GM23338 (cell line): ENCODE measurements around the gene SPG7. TPM values are rescaled to one million over a fixed set of nuclear protein-coding genes. Genes with fewer than 3 reads are reported as not detected.

Experiments used
- ATAC-seq: fragments of 200-7000 bp; cut with Tn5 transposase; 3 replicates; pipeline ENCODE4 v1.9.1; 2020
- DNase-seq: peaks from one replicate; pipeline ENCODE4 v3.0.0-alpha.2; 2015; ENCODE audit warnings: low spot score
- H2AFZ ChIP-seq: fragments of 200-600 bp; sonication (generic); 2 replicates; pipeline ENCODE4 v1.8.0; 2016; ENCODE audit warnings: antibody characterized with exemption, mild to moderate bottlenecking, moderate library complexity
- H3F3A ChIP-seq: fragments of 200-600 bp; sonication (generic); replicated peaks from 2 replicates; pipeline ENCODE4 v1.8.0; 2017; ENCODE audit warnings: antibody characterized with exemption, mixed run types, low read depth
- H3K27ac ChIP-seq: fragments of 200-600 bp; sonication (generic); 2 replicates; pipeline ENCODE4 v1.6.1; 2016; ENCODE audit warnings: low read depth
- H3K27me3 ChIP-seq: fragments of 200-600 bp; sonication (generic); 2 replicates; pipeline ENCODE4 v1.8.0; 2016; ENCODE audit warnings: mild to moderate bottlenecking, mixed run types, moderate library complexity; ENCODE audit not compliant: insufficient read depth
- H3K36me3 ChIP-seq: fragments of 200-600 bp; sonication (generic); 2 replicates; pipeline ENCODE4 v1.8.0; 2016; ENCODE audit warnings: mild to moderate bottlenecking; ENCODE audit not compliant: insufficient read depth
- H3K4me1 ChIP-seq: fragments of 200-600 bp; sonication (generic); 2 replicates; pipeline ENCODE4 v1.8.0; 2016; ENCODE audit warnings: mild to moderate bottlenecking, moderate library complexity; ENCODE audit not compliant: insufficient read depth
- H3K4me2 ChIP-seq: fragments of 200-600 bp; sonication (generic); 2 replicates; pipeline ENCODE4 v1.7.1; 2017; ENCODE audit warnings: mixed run types
- H3K4me3 ChIP-seq: fragments of 200-600 bp; sonication (generic); 2 replicates; pipeline ENCODE4 v1.6.1; 2016; ENCODE audit warnings: mixed run types
- H3K79me2 ChIP-seq: fragments of 200-600 bp; sonication (generic); replicated peaks from 2 replicates; pipeline ENCODE4 v1.8.0; 2017; ENCODE audit warnings: mild to moderate bottlenecking; ENCODE audit not compliant: insufficient read depth
- H3K9me2 ChIP-seq: fragments of 200-600 bp; sonication (generic); 2 replicates; pipeline ENCODE4 v1.8.0; 2017; ENCODE audit not compliant: insufficient read depth
- H4K20me1 ChIP-seq: fragments of 200-600 bp; sonication (generic); replicated peaks from 2 replicates; pipeline ENCODE4 v1.8.0; 2017; ENCODE audit warnings: mild to moderate bottlenecking; ENCODE audit not compliant: insufficient read depth
- H3K27ac Mint-ChIP-seq: 2 replicates; pipeline ENCODE4 v1.8.0; 2020; ENCODE audit warnings: inconsistent platforms, mild to moderate bottlenecking, moderate library complexity, mixed read lengths
- H3K27me3 Mint-ChIP-seq: 3 replicates; pipeline ENCODE4 v1.8.0; 2022; ENCODE audit warnings: low read depth, mild to moderate bottlenecking, moderate library complexity, mixed read lengths, inconsistent platforms; ENCODE audit not compliant: insufficient read depth, poor library complexity
- H3K36me3 Mint-ChIP-seq: 3 replicates; pipeline ENCODE4 v1.8.0; 2021; ENCODE audit warnings: low read depth, mild to moderate bottlenecking, inconsistent platforms, moderate library complexity, mixed read lengths
- H3K4me1 Mint-ChIP-seq: 3 replicates; pipeline ENCODE4 v1.8.0; 2020; ENCODE audit warnings: mild to moderate bottlenecking, inconsistent platforms, mixed read lengths
- H3K4me3 Mint-ChIP-seq: 3 replicates; pipeline ENCODE4 v1.8.0; 2021; ENCODE audit warnings: moderate library complexity, mild to moderate bottlenecking, inconsistent platforms, mixed read lengths
- H3K9me3 Mint-ChIP-seq: 3 replicates; pipeline ENCODE4 v1.8.0; 2020; ENCODE audit warnings: moderate library complexity, mild to moderate bottlenecking, inconsistent platforms, mixed read lengths
- CREB1 ChIP-seq: fragments of 250-450 bp; sonication (Bioruptor Pico); IDR thresholded peaks from 2 replicates; pipeline ENCODE4 v1.5.0; 2020; ENCODE audit warnings: low read depth, mild to moderate bottlenecking, moderate library complexity
- EZH2phosphoT487 ChIP-seq: fragments of 200-600 bp; sonication (generic); IDR thresholded peaks from one replicate; pipeline ENCODE4 v1.8.1; 2018; ENCODE audit warnings: antibody characterized with exemption; ENCODE audit not compliant: unreplicated experiment
- POLR2AphosphoS5 ChIP-seq: IDR thresholded peaks from 2 replicates; pipeline ENCODE4 v1.6.1; 2016; ENCODE audit warnings: antibody characterized with exemption, low read depth
- REST ChIP-seq: IDR thresholded peaks from one replicate; pipeline ENCODE4 v1.6.1; 2018; ENCODE audit warnings: antibody characterized with exemption; ENCODE audit not compliant: unreplicated experiment
- polyA plus RNA-seq: library from polyadenylated mRNA; unstranded; fragments of >200 nt; fragmentation: Nextera tagmentation; extraction: Ambion mirVana; gene quantifications from 2 replicates; pipeline ENCODE4 v1.2.1, GENCODE V29; 2016
- total RNA-seq: library from RNA; depleted of rRNA; stranded (reverse); fragments of >200 nt; shearing (Covaris generic); gene quantifications from 2 replicates; pipeline ENCODE4 v1.2.3, GENCODE V29; 2014
- TF ChIP-seq, protein P1 (sequence below): fragments of 250-450 bp; sonication (Bioruptor Pico); IDR thresholded peaks from 2 replicates; pipeline ENCODE4 v1.5.0; 2020; ENCODE audit warnings: mild to moderate bottlenecking, moderate library complexity

Gene SPG7
- total and polyA plus RNA-seq, 2 experiments from 2014 or later, result 77.1 to 267 TPM

DNA sequence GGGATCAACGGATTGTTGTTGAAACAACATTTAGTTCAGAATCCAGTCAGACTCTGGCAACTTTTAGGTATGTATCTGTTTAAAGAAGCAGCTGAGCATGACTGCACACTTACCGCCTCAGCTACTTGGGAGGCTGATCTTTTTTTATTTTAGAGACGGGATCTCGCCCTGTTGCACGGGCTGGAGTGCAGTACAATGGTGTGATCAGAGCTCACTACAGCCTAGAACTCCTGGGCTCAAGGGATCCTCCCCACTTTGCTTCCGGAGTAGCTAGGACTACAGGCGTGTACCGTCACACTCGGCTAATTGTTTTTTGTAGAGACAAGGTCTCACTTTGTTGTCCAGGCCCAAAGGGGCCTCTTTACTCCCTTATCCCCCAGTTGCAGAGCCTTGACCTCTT lies 2.3 kb downstream of the SPG7 start (continued):
- TF ChIP-seq, protein P1, sequence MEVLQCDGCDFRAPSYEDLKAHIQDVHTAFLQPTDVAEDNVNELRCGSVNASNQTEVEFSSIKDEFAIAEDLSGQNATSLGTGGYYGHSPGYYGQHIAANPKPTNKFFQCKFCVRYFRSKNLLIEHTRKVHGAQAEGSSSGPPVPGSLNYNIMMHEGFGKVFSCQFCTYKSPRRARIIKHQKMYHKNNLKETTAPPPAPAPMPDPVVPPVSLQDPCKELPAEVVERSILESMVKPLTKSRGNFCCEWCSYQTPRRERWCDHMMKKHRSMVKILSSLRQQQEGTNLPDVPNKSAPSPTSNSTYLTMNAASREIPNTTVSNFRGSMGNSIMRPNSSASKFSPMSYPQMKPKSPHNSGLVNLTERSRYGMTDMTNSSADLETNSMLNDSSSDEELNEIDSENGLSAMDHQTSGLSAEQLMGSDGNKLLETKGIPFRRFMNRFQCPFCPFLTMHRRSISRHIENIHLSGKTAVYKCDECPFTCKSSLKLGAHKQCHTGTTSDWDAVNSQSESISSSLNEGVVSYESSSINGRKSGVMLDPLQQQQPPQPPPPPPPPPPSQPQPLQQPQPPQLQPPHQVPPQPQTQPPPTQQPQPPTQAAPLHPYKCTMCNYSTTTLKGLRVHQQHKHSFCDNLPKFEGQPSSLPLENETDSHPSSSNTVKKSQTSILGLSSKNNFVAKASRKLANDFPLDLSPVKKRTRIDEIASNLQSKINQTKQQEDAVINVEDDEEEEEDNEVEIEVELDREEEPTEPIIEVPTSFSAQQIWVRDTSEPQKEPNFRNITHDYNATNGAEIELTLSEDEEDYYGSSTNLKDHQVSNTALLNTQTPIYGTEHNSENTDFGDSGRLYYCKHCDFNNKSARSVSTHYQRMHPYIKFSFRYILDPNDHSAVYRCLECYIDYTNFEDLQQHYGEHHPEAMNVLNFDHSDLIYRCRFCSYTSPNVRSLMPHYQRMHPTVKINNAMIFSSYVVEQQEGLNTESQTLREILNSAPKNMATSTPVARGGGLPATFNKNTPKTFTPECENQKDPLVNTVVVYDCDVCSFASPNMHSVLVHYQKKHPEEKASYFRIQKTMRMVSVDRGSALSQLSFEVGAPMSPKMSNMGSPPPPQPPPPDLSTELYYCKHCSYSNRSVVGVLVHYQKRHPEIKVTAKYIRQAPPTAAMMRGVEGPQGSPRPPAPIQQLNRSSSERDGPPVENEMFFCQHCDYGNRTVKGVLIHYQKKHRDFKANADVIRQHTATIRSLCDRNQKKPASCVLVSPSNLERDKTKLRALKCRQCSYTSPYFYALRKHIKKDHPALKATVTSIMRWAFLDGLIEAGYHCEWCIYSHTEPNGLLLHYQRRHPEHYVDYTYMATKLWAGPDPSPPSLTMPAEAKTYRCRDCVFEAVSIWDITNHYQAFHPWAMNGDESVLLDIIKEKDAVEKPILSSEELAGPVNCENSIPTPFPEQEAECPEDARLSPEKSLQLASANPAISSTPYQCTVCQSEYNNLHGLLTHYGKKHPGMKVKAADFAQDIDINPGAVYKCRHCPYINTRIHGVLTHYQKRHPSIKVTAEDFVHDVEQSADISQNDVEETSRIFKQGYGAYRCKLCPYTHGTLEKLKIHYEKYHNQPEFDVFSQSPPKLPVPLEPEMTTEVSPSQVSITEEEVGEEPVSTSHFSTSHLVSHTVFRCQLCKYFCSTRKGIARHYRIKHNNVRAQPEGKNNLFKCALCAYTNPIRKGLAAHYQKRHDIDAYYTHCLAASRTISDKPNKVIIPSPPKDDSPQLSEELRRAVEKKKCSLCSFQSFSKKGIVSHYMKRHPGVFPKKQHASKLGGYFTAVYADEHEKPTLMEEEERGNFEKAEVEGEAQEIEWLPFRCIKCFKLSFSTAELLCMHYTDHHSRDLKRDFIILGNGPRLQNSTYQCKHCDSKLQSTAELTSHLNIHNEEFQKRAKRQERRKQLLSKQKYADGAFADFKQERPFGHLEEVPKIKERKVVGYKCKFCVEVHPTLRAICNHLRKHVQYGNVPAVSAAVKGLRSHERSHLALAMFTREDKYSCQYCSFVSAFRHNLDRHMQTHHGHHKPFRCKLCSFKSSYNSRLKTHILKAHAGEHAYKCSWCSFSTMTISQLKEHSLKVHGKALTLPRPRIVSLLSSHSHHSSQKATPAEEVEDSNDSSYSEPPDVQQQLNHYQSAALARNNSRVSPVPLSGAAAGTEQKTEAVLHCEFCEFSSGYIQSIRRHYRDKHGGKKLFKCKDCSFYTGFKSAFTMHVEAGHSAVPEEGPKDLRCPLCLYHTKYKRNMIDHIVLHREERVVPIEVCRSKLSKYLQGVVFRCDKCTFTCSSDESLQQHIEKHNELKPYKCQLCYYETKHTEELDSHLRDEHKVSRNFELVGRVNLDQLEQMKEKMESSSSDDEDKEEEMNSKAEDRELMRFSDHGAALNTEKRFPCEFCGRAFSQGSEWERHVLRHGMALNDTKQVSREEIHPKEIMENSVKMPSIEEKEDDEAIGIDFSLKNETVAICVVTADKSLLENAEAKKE (CRISPR knock-in tag), result no peak

DNA sequence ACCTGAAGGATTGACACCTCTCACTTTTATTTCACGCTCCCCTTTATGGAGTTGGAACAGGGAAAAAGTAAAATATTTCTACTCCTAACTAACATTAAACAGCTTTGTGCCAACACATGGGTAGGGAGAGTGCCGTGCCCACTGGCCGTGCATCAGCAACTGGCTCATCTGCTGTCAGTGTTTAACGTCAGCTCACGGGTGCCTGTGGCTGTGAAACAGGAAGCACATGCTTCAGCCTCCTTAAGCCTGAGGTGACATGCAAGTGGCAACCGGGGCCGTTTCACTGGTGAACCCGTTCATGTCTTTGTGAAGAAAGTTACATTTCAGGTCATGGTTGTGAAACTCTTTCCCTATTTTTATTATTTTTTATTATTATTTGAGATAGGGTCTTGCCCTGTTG lies 3.2 kb downstream of the SPG7 start:
- Mint-ChIP-seq H3K27ac (no peak overlapping the region), H3K27me3 (no peaks in the 10 kb centered on the region), H3K4me3 (no peak overlapping the region), H3K9me3 (no peaks in the 10 kb centered on the region), H3K36me3 (peaks cover 46% of the 10 kb centered on the region), H3K4me1 (peaks cover 2% of the 10 kb centered on the region; the same call in 1 of the 3 replicates)
- Histone ChIP-seq H2AFZ (no peak overlapping the region), H3K27ac (no peak overlapping the region), H3K4me2 (no peak overlapping the region), H3K36me3 (peaks cover 41% of the 10 kb centered on the region), H4K20me1 (peaks cover 14% of the 10 kb centered on the region), H3K9me2 (no peaks in the 10 kb centered on the region), H3F3A (peaks cover 12% of the 10 kb centered on the region; the same call in 1 of the 2 replicates), H3K4me1 (peaks cover 12% of the 10 kb centered on the region), H3K4me3 (no peak overlapping the region), H3K79me2 (peaks cover 44% of the 10 kb centered on the region), H3K27me3 (peaks cover 7% of the 10 kb centered on the region; the same call in 1 of the 2 replicates)
- no peak for DNase-seq
- no peak for ATAC-seq
- TF ChIP-seq EZH2phosphoT487, result no peak
- TF ChIP-seq REST, result no peak
- TF ChIP-seq POLR2AphosphoS5, result no peak
- no peak for TF ChIP-seq CREB1 (CRISPR knock-in tag)
- TF ChIP-seq, protein P1 (CRISPR knock-in tag), result no peak
